GM19043 (cell line): ENCODE results near the gene ITGA5.

Experiments used
- ATAC-seq: cut with Tn5 transposase; IDR thresholded peaks from one replicate; pipeline ENCODE4 v1.9.1; 2021; ENCODE audit warnings: low read depth; ENCODE audit not compliant: unreplicated experiment

ITGA5 gene

GRCh38 chr12:54431911-54432814 lies 13.1 kb upstream of the ITGA5 start:
- no peak for ATAC-seq

- no peak for ATAC-seq
Observed at GRCh38 chr12:54430471-54431069, 11.5 kb upstream of the ITGA5 start.

- ATAC-seq, result no peak
Observed at GRCh38 chr12:54429014-54429471, 10.0 kb upstream of the ITGA5 start.

GRCh38 chr12:54428050-54429013 lies 9.3 kb upstream of the ITGA5 start:
- ATAC-seq, result no peak

GRCh38 chr12:54427106-54427505 lies 8.0 kb upstream of the ITGA5 start:
- ATAC-seq, result no peak

- no peak for ATAC-seq
Observed at GRCh38 chr12:54426690-54427089, 7.6 kb upstream of the ITGA5 start.

- no peak for ATAC-seq
Observed at GRCh38 chr12:54425702-54426101, 6.6 kb upstream of the ITGA5 start.

GRCh38 chr12:54424224-54424623 lies 5.2 kb upstream of the ITGA5 start:
- ATAC-seq, result no peak

GRCh38 chr12:54423816-54424150 lies 4.7 kb upstream of the ITGA5 start:
- ATAC-seq, result no peak

GRCh38 chr12:54421879-54422250 lies 2.8 kb upstream of the ITGA5 start:
- ATAC-seq, result no peak

GRCh38 chr12:54421175-54421878 lies 2.3 kb upstream of the ITGA5 start:
- no peak for ATAC-seq

- no peak for ATAC-seq
Observed at GRCh38 chr12:54420766-54421144, 1.7 kb upstream of the ITGA5 start.

GRCh38 chr12:54418441-54419087 lies 502 bp downstream of the ITGA5 start:
- ATAC-seq, result no peak

- ATAC-seq, result no peak
Observed at GRCh38 chr12:54417712-54418440, 1.2 kb downstream of the ITGA5 start.

- ATAC-seq, result no peak
Observed at GRCh38 chr12:54416687-54417603, 2.1 kb downstream of the ITGA5 start.

- no peak for ATAC-seq
Observed at GRCh38 chr12:54415221-54415929, 3.7 kb downstream of the ITGA5 start.

GRCh38 chr12:54413284-54414190 lies 5.5 kb downstream of the ITGA5 start:
- peak; percentile 79 for ATAC-seq
